GM04504 (cell line): Measurements from ENCODE around the gene DAGLA.

Experiments
- DNase-seq: peaks from one replicate; pipeline ENCODE4 v3.0.0-alpha.2; 2012; ENCODE audit warnings: low read depth

Gene DAGLA

GRCh38 chr11:61780581-61781162, 100.5 kb downstream of the DAGLA start:
- DNase-seq = no peak

- no peak for DNase-seq
Observed at GRCh38 chr11:61781585-61781984, 101.4 kb downstream of the DAGLA start.

- no peak for DNase-seq
Observed at GRCh38 chr11:61782299-61782698, 102.1 kb downstream of the DAGLA start.

GRCh38 chr11:61782841-61783240, 102.7 kb downstream of the DAGLA start:
- no peak for DNase-seq

GRCh38 chr11:61783717-61784505, 103.7 kb downstream of the DAGLA start:
- DNase-seq = no peak

GRCh38 chr11:61784506-61784805, 104.3 kb downstream of the DAGLA start:
- no peak for DNase-seq

- no peak for DNase-seq
Observed at GRCh38 chr11:61785837-61786402, 105.7 kb downstream of the DAGLA start.

- no peak for DNase-seq
Observed at GRCh38 chr11:61787928-61788491, 107.8 kb downstream of the DAGLA start.

- DNase-seq = peak; percentile 69
Observed at GRCh38 chr11:61791737-61792309, 111.6 kb downstream of the DAGLA start.

- peak; percentile 85 for DNase-seq
Observed at GRCh38 chr11:61792310-61793082, 112.3 kb downstream of the DAGLA start, which contains the start of the genes FEN1 and TMEM258. TSS of gene FEN1 (plus strand) at chr11:61792911. CDS start at chr11:61795362, 2,451 bp downstream. TSS of gene TMEM258 (minus strand) at chr11:61792599. CDS start at chr11:61792558, 41 bp downstream.

- DNase-seq = no peak
Observed at GRCh38 chr11:61793083-61793828, 113.1 kb downstream of the DAGLA start.

GRCh38 chr11:61793829-61794204, 113.6 kb downstream of the DAGLA start:
- DNase-seq = no peak

- no peak for DNase-seq
Observed at GRCh38 chr11:61794579-61794978, 114.4 kb downstream of the DAGLA start.

- DNase-seq = no peak
Observed at GRCh38 chr11:61795459-61795858, 115.3 kb downstream of the DAGLA start.

- no peak for DNase-seq
Observed at GRCh38 chr11:61795876-61796526, 115.8 kb downstream of the DAGLA start.
